Liver (tissue), 3 donors: ENCODE data around the gene PLD6.

Experiments used
- CTCF ChIP-seq: fragments of 150-350 bp; IDR thresholded peaks from 2 replicates; pipeline ENCODE4 v1.5.1; 2017; ENCODE audit warnings: improper control_type of control experiment, low read depth, low read length; ENCODE audit not compliant: missing input control
- EGR1 ChIP-seq, 2 donors: IDR thresholded peaks; 2 replicates each; pipeline ENCODE4 v1.6.1; 2016 to 2018; ENCODE audit warnings: antibody characterized with exemption in 2 of 2, low read depth in 2 of 2
- FOXA1 ChIP-seq: IDR thresholded peaks from 2 replicates; pipeline ENCODE4 v1.6.1; 2016; ENCODE audit warnings: antibody characterized with exemption
- GABPA ChIP-seq, 2 donors: IDR thresholded peaks in 1 of 2; conservative IDR thresholded peaks in 1 of 2; 2 replicates each; pipeline ENCODE4 v1.6.1; 2016; ENCODE audit warnings: antibody characterized with exemption in 2 of 2, mild to moderate bottlenecking in 1 of 2, moderate library complexity in 1 of 2
- HNF4G ChIP-seq: IDR thresholded peaks from 2 replicates; pipeline ENCODE4 v1.6.1; 2016; ENCODE audit warnings: antibody characterized with exemption
- JUND ChIP-seq, 2 donors: IDR thresholded peaks; 2 replicates each; pipeline ENCODE4 v1.6.1; 2016; ENCODE audit warnings: antibody characterized with exemption in 2 of 2
- RAD21 ChIP-seq, 2 donors: IDR thresholded peaks; 2 replicates each; pipeline ENCODE4 v1.6.1; 2016; ENCODE audit warnings: antibody characterized with exemption in 2 of 2, mild to moderate bottlenecking in 2 of 2
- REST ChIP-seq: IDR thresholded peaks from 2 replicates; pipeline ENCODE4 v1.6.1; 2016; ENCODE audit warnings: antibody characterized with exemption, mild to moderate bottlenecking
- SP1 ChIP-seq: IDR thresholded peaks from 2 replicates; pipeline ENCODE4 v1.6.1; 2018; ENCODE audit warnings: antibody characterized with exemption, mild to moderate bottlenecking
- TAF1 ChIP-seq: conservative IDR thresholded peaks from 2 replicates; pipeline ENCODE4 v1.6.1; 2016; ENCODE audit warnings: antibody characterized with exemption, mild to moderate bottlenecking
- YY1 ChIP-seq: IDR thresholded peaks from 2 replicates; pipeline ENCODE4 v1.6.1; 2016; ENCODE audit warnings: antibody characterized with exemption, mild to moderate bottlenecking
- TF ChIP-seq, protein P1 (sequence below): IDR thresholded peaks from 2 replicates; pipeline ENCODE4 v1.6.1; 2016; ENCODE audit warnings: antibody characterized with exemption
- donor health status: healthy.
- donor health status: healthy.

DNA sequence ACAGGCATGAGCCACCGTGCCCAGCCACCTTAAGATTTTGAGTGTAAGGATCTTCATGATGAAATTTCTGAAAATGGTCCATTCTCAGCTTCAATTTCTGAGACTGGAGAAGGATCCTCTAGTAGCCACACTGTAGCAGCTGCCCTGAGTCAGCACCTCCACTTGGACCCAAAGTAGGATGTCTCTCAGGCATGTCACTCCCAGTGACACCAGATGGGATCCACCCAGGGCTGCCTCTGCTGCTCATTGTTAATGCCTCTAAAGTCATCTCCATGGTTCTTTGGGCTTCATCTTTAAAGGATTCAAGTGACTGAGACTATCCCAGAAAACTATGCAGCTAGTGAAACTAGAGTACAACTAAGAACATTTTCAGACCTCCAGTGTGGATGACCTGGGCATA is 7.9 kb downstream of the PLD6 start:
- TF ChIP-seq CTCF (no peak), SP1 (no peak), YY1 (no peak), EGR1 (IDR thresholded peaks at IDR 0.05; ENCODE audit: low read depth in 2 of 2) (no peak), GABPA (IDR thresholded peaks at IDR 0.05 in 1 of 2, conservative IDR thresholded peaks at IDR 0.05 in 1 of 2) (no peak), TAF1 (no peak), FOXA1 (no peak), REST (no peak), RAD21 (IDR thresholded peaks at IDR 0.05) (no peak), JUND (IDR thresholded peaks at IDR 0.05) (no peak), HNF4G (no peak)
- TF ChIP-seq, protein P1, sequence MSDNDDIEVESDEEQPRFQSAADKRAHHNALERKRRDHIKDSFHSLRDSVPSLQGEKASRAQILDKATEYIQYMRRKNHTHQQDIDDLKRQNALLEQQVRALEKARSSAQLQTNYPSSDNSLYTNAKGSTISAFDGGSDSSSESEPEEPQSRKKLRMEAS, result no peak
